ENCODE data around the gene CCDC185.

The CCDC185 gene

GRCh38 chr1:223437151-223437550 lies 43.9 kb downstream of the CCDC185 start:
- no peak for FAIRE-seq

- FAIRE-seq, result no peak
These were observed 50.2 kb downstream of the CCDC185 start for GRCh38 chr1:223443397-223443796.

- FAIRE-seq, result no peak
These were observed 51.2 kb downstream of the CCDC185 start for GRCh38 chr1:223444411-223444810.

All from endometrium (tissue), 2 donors.